ENCODE data around the gene CYRIA. TPM values are rescaled to one million over a fixed set of nuclear protein-coding genes. Genes with fewer than 3 reads are reported as not detected.

The CYRIA gene
- total RNA-seq, 1 experiment from 2014 or later, result 4.0 TPM

- CTCF ChIA-PET, result interaction anchor here (0.6 to 0.8 kb wide), 2 partner anchors 9 to 76 kb away, joined by 3 read pairs; no protein-coding TSS in a partner anchor
- TF ChIP-seq CTCF (conservative IDR thresholded peaks at IDR 0.05) (no peak), EZH2 (IDR thresholded peaks at IDR 0.05; ENCODE audit: low read depth) (no peak)
- POLR2A ChIA-PET (ENCODE audit: unreplicated experiment), result no interaction called here
Measured at GRCh38 chr2:16623564-16624435, 41.8 kb downstream of the CYRIA start.

GRCh38 chr2:16623031-16623430, 42.6 kb downstream of the CYRIA start:
- Histone ChIP-seq H2AFZ (no peak overlapping the region; the same call in 1 of the 2 replicates), H3K36me3 (ENCODE audit: low read depth) (no peaks in the 10 kb centered on the region), H4K20me1 (ENCODE audit: insufficient read depth) (no peaks in the 10 kb centered on the region), H3K9me3 (ENCODE audit: insufficient read depth, low read depth) (no peaks in the 10 kb centered on the region), H3K4me2 (peak overlapping the region; percentile 44), H3K27me3 (ENCODE audit: insufficient read depth, low read depth) (no peaks in the 10 kb centered on the region), H3K27ac (peak overlapping the region; percentile 82), H3K9me2 (ENCODE audit: insufficient read depth) (no peaks in the 10 kb centered on the region), H3K4me1 (replicated peaks; ENCODE audit: insufficient read depth) (peaks cover 86% of the 10 kb centered on the region), H3K79me2 (ENCODE audit: low read depth) (no peaks in the 10 kb centered on the region), H3K4me3 (no peak overlapping the region), H3F3A (ENCODE audit: insufficient read depth, low read depth) (peaks cover 34% of the 10 kb centered on the region)
- TF ChIP-seq EZH2 (IDR thresholded peaks at IDR 0.05; ENCODE audit: low read depth) (no peak), CTCF (conservative IDR thresholded peaks at IDR 0.05) (no peak)
- peak; percentile 35 to 98 for DNase-seq
- intact Hi-C loops (cut with micrococcal nuclease; ENCODE audit: unreplicated experiment), result loop anchor here (5.0 kb wide), 1 partner anchor 39 kb away; no protein-coding TSS in a partner anchor
- BruUV-seq (replicated peaks), result no TSS peak
- CTCF ChIA-PET, result interaction anchor here (0.6 to 1.4 kb wide), 2 partner anchors 9 to 10 kb away, joined by 3 read pairs; no protein-coding TSS in a partner anchor
- POLR2A ChIA-PET (ENCODE audit: unreplicated experiment), result no interaction called here

More at GRCh38 chr2:16623564-16624435, 41.8 kb downstream of the CYRIA start:
- H3K9me3 ChIP-seq (ENCODE audit: insufficient read depth, low read depth), result no peaks in the 10 kb centered on the region
- no peak overlapping the region for H2AFZ ChIP-seq
- no peaks in the 10 kb centered on the region for H4K20me1 ChIP-seq (ENCODE audit: insufficient read depth)
- H3K36me3 ChIP-seq (ENCODE audit: low read depth), result no peaks in the 10 kb centered on the region
- H3K27ac ChIP-seq, result peak overlapping the region; percentile 82
- peaks cover 34% of the 10 kb centered on the region for H3F3A ChIP-seq (ENCODE audit: insufficient read depth, low read depth)
- H3K27me3 ChIP-seq (ENCODE audit: insufficient read depth, low read depth), result no peaks in the 10 kb centered on the region
- intact Hi-C loops (cut with micrococcal nuclease; ENCODE audit: unreplicated experiment), result loop anchor here (5.0 kb wide), 1 partner anchor 39 kb away; no protein-coding TSS in a partner anchor
- H3K4me3 ChIP-seq, result no peak overlapping the region
- H3K79me2 ChIP-seq (ENCODE audit: low read depth), result no peaks in the 10 kb centered on the region
- peaks cover 78% of the 10 kb centered on the region for H3K4me1 ChIP-seq (replicated peaks; ENCODE audit: insufficient read depth)
- peak in 1 of 2 experiments; percentile 74 for DNase-seq
- H3K4me2 ChIP-seq, result peak overlapping the region; percentile 44
- BruUV-seq (replicated peaks), result no TSS peak
- H3K9me2 ChIP-seq (ENCODE audit: insufficient read depth), result no peaks in the 10 kb centered on the region

- ChIA-PET CTCF (interaction anchor here (0.6 to 1.4 kb wide), 2 partner anchors 9 to 14 kb away, joined by 3 to 4 read pairs; no protein-coding TSS in a partner anchor), POLR2A (ENCODE audit: unreplicated experiment) (interaction anchor here (0.6 kb wide), 1 partner anchor 40 kb away, joined by 3 read pairs; no protein-coding TSS in a partner anchor)
- Histone ChIP-seq H3K27me3 (ENCODE audit: insufficient read depth, low read depth) (no peaks in the 10 kb centered on the region), H3K36me3 (ENCODE audit: low read depth) (no peaks in the 10 kb centered on the region), H3K4me2 (peak overlapping the region; percentile 44), H3K9me2 (ENCODE audit: insufficient read depth) (no peaks in the 10 kb centered on the region), H3K27ac (peak overlapping the region; percentile 82), H3F3A (ENCODE audit: insufficient read depth, low read depth) (peaks cover 34% of the 10 kb centered on the region), H3K79me2 (ENCODE audit: low read depth) (no peaks in the 10 kb centered on the region), H3K4me3 (no peak overlapping the region), H3K9me3 (ENCODE audit: insufficient read depth, low read depth) (no peaks in the 10 kb centered on the region), H2AFZ (no peak overlapping the region; the same call in 1 of the 2 replicates), H3K4me1 (replicated peaks; ENCODE audit: insufficient read depth) (peaks cover 91% of the 10 kb centered on the region), H4K20me1 (ENCODE audit: insufficient read depth) (no peaks in the 10 kb centered on the region)
- no peak for DNase-seq
- TSS peak; percentile 28 for BruUV-seq (replicated peaks)
- no peak for TF ChIP-seq CTCF (conservative IDR thresholded peaks at IDR 0.05)
- TF ChIP-seq EZH2 (IDR thresholded peaks at IDR 0.05; ENCODE audit: low read depth), result no peak
- intact Hi-C loops (cut with micrococcal nuclease; ENCODE audit: unreplicated experiment), result loop anchor here (5.0 kb wide), 1 partner anchor 40 kb away; no protein-coding TSS in a partner anchor
Measured at GRCh38 chr2:16622399-16622968, 43.1 kb downstream of the CYRIA start.
